GM18505 (cell line): ENCODE data around the gene ALX3.
"Not testable (repeated sequence)": the region's sequence is repeated elsewhere in the genome, so short reads cannot be mapped to it uniquely, and the experiment has no call there.

Experiments
- ATAC-seq: cut with Tn5 transposase; IDR thresholded peaks from one replicate; pipeline ENCODE4 v1.9.1; 2021; ENCODE audit not compliant: unreplicated experiment
- POLR2A ChIP-seq: IDR thresholded peaks from 4 replicates; pipeline ENCODE4 v1.6.1; 2011; ENCODE audit warnings: borderline replicate concordance; ENCODE audit not compliant: insufficient read depth, insufficient read length; ENCODE audit errors: extremely low read depth

The ALX3 gene

GRCh38 chr1:110034451-110035235 lies 35.8 kb downstream of the ALX3 start, which contains the start of gene STRIP1:
STRIP1 (plus strand) TSS chr1:110034624; CDS start chr1:110034638, 14 bp downstream.
- peak; percentile 90 for TF ChIP-seq POLR2A
- ATAC-seq = peak; percentile 88

- no peak for ATAC-seq
- no peak for TF ChIP-seq POLR2A
These were observed 36.4 kb downstream of the ALX3 start for GRCh38 chr1:110034040-110034450.

- ATAC-seq = no peak
- TF ChIP-seq POLR2A = no peak
These were observed 37.1 kb downstream of the ALX3 start for GRCh38 chr1:110033421-110033820.

GRCh38 chr1:110032327-110032726 lies 38.1 kb downstream of the ALX3 start:
- TF ChIP-seq POLR2A = no peak
- ATAC-seq = no peak

- ATAC-seq = not testable (repeated sequence)
These were observed 39.8 kb downstream of the ALX3 start for GRCh38 chr1:110030687-110031086.

- ATAC-seq = no peak
- TF ChIP-seq POLR2A = no peak
These were observed 45.9 kb downstream of the ALX3 start for GRCh38 chr1:110024613-110025012.

- ATAC-seq = no peak
- no peak for TF ChIP-seq POLR2A
These were observed 49.2 kb downstream of the ALX3 start for GRCh38 chr1:110021285-110021684.

GRCh38 chr1:110019770-110020169 lies 50.7 kb downstream of the ALX3 start:
- no peak for ATAC-seq
- TF ChIP-seq POLR2A = no peak

- no peak for ATAC-seq
- no peak for TF ChIP-seq POLR2A
These were observed 52.1 kb downstream of the ALX3 start for GRCh38 chr1:110018396-110018795.

GRCh38 chr1:110017792-110018191 lies 52.7 kb downstream of the ALX3 start:
- ATAC-seq = no peak
- TF ChIP-seq POLR2A = no peak

- no peak for TF ChIP-seq POLR2A
- ATAC-seq = peak; percentile 70
These were observed 58.2 kb downstream of the ALX3 start for GRCh38 chr1:110012100-110012780.

GRCh38 chr1:110011527-110012041 lies 58.9 kb downstream of the ALX3 start:
- no peak for TF ChIP-seq POLR2A
- ATAC-seq = peak; percentile 94
